Endothelial cell of umbilical vein (primary cell): ENCODE data around the gene NME7.

Experiments
- EZH2 ChIP-seq: IDR thresholded peaks from 2 replicates; pipeline ENCODE4 v1.6.1; 2012; ENCODE audit warnings: borderline replicate concordance, low read depth, mild to moderate bottlenecking, moderate library complexity, low read length, inconsistent platforms; ENCODE audit not compliant: severe bottlenecking
- JUN ChIP-seq: IDR thresholded peaks from 2 replicates; pipeline ENCODE4 v1.6.1; 2011; ENCODE audit warnings: borderline replicate concordance, low read depth; ENCODE audit not compliant: insufficient read length, insufficient read depth
- MYC ChIP-seq: IDR thresholded peaks from one replicate; pipeline ENCODE4 v1.6.1; 2011; ENCODE audit warnings: mild to moderate bottlenecking, low read depth, low read length
- POLR2A ChIP-seq: IDR thresholded peaks from 2 replicates; pipeline ENCODE4 v1.6.1; 2012; ENCODE audit warnings: low read depth, mild to moderate bottlenecking, control low read depth, low read length
- POLR2AphosphoS5 ChIP-seq: IDR thresholded peaks from 2 replicates; pipeline ENCODE4 v1.6.1; 2012; ENCODE audit warnings: low read depth, mild to moderate bottlenecking, control low read depth, low read length, moderate library complexity; ENCODE audit not compliant: insufficient read depth
- TF ChIP-seq, protein P1 (sequence below), 2 donors: IDR thresholded peaks; 1 replicate in 1 of 2; 2 replicates in 1 of 2; pipeline ENCODE4 v1.5.1; 2011; ENCODE audit warnings: low read length in 2 of 2, mild to moderate bottlenecking in 2 of 2, moderate library complexity in 2 of 2, control low read depth in 1 of 2, inconsistent platforms in 1 of 2, low read depth in 1 of 2; ENCODE audit not compliant: insufficient read depth in 1 of 2; ENCODE audit errors: extremely low read depth in 1 of 2

DNA sequence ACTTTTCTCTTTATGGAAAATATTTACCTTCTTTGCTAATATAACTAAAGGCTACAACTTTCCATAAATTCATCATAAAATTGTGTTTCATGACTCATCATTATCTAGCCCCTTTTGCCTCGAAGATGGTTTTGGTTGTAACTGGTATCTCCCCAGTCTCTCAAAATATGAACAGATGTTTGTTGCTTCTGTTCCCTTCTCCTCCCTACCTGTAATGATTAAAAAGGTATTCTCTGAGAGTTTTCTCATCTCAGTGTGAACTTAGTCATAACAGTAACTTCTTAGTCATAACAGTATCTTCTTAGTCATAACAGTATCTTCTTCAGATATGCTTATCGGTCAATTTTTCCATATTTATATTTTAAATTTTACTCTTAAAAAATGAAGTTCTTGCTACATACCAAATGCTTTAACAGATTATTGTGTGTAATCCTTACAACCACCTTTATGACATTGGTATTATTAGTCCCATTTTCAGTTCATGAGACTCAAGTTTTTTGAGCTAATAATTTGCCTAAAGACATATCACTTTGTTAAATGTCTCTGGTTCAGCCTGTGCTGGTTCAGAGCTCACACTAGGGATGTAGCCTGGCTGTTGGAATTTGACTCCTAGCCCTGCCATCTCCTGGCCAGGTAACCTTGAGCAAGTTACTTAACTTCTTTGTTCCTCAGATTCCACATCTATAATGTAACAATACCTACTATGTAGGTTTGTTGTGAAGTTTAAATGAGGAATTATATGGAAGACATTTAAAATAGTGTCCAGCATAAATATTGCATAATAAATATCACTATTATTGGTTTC is 228.5 kb downstream of the NME7 start:
- TF ChIP-seq, protein P1, sequence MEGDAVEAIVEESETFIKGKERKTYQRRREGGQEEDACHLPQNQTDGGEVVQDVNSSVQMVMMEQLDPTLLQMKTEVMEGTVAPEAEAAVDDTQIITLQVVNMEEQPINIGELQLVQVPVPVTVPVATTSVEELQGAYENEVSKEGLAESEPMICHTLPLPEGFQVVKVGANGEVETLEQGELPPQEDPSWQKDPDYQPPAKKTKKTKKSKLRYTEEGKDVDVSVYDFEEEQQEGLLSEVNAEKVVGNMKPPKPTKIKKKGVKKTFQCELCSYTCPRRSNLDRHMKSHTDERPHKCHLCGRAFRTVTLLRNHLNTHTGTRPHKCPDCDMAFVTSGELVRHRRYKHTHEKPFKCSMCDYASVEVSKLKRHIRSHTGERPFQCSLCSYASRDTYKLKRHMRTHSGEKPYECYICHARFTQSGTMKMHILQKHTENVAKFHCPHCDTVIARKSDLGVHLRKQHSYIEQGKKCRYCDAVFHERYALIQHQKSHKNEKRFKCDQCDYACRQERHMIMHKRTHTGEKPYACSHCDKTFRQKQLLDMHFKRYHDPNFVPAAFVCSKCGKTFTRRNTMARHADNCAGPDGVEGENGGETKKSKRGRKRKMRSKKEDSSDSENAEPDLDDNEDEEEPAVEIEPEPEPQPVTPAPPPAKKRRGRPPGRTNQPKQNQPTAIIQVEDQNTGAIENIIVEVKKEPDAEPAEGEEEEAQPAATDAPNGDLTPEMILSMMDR (IDR thresholded peaks at IDR 0.05; ENCODE audit: extremely low read depth in 1 of 2, insufficient read depth in 1 of 2, low read depth in 1 of 2, low read length in 2 of 2): no peak
- TF ChIP-seq JUN (peak; percentile 14), POLR2AphosphoS5 (no peak), MYC (no peak), POLR2A (no peak), EZH2 (no peak)
